GM12875 (cell line): ENCODE results near the gene XKR7.

Experiments used
- H3K4me3 ChIP-seq: one replicate; pipeline ENCODE4 v1.5.1; 2011; ENCODE audit warnings: low read depth, low read length, control low read depth
- TF ChIP-seq, protein P1 (sequence below): IDR thresholded peaks from 2 replicates; pipeline ENCODE4 v1.5.1; 2011; ENCODE audit warnings: low read depth, mild to moderate bottlenecking, control low read depth, inconsistent platforms, low read length, moderate library complexity, borderline replicate concordance; ENCODE audit not compliant: insufficient read depth

XKR7 gene

DNA sequence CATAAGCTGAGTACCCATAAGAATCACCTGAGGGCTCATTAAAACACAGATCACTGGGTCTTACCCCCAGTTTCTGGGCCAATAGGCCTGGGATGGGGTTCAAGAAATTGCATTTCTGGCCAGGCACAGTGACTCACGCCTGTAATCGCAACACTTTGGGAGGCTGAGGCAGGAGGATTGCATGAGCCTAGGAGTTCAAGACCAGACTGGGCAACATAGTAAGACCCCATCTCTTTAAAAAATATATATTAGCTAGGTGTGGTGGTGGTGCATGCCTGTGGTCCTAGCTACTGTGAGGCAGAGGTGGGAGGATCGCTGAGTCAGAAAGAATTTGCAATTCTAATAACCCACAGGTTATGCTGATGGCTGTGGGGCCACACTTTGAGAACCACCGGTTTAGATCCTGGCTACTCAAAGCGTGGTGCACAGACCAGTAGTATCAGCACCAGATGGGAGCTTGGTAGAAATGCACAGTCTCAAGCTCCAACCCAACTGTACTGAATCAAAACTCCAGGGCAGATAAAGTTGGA is 44.3 kb downstream of the XKR7 start:
- no peak overlapping the region for H3K4me3 ChIP-seq
- TF ChIP-seq, protein P1, sequence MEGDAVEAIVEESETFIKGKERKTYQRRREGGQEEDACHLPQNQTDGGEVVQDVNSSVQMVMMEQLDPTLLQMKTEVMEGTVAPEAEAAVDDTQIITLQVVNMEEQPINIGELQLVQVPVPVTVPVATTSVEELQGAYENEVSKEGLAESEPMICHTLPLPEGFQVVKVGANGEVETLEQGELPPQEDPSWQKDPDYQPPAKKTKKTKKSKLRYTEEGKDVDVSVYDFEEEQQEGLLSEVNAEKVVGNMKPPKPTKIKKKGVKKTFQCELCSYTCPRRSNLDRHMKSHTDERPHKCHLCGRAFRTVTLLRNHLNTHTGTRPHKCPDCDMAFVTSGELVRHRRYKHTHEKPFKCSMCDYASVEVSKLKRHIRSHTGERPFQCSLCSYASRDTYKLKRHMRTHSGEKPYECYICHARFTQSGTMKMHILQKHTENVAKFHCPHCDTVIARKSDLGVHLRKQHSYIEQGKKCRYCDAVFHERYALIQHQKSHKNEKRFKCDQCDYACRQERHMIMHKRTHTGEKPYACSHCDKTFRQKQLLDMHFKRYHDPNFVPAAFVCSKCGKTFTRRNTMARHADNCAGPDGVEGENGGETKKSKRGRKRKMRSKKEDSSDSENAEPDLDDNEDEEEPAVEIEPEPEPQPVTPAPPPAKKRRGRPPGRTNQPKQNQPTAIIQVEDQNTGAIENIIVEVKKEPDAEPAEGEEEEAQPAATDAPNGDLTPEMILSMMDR, result no peak

DNA sequence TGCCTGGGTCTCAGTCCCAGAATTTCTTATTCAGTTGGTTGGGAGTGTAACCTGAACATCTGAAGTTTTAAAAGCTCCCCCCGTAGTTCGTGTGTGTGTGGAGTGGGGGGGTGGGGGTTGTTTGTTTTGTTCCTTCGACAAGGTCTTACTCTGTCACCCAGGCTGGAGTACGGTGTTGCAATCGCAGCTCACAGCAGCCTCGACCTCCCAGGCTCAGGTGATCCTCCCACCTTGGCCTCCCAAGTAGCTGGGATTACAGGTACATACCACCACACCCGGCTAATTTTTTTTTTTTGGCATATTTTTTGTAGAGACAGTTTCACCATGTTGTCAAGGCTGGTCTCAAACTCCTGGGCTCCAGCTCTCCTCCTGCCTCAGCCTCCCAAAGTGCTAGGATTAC is 45.4 kb downstream of the XKR7 start:
- TF ChIP-seq, protein P1, result no peak
- H3K4me3 ChIP-seq, result no peak overlapping the region

DNA sequence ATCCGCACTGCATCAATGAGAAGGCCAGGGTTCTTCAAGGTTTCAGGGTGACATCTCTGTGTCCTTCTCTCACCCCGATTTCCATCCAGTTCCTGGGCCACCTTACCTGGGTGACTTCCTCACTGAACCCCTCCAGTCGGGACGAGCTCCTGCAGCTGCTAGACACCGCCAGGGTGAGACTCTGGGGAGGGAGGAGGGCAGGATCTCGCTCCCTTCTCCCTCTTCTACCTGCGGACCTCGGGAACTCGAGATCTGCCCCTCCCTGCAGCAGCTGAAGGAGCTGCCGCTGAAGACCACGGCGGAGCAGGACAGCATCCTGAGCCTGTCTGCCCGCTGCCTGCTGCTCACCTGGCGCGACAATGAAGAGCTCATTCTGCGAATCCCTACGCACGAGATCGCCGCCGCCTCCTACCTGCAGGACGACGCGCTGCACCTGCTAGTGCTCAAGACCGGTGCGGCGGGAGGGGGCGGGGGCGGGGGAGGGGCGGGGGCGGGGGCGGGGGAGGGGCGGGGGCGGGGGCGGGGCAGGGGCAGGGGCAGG is 49.8 kb downstream of the XKR7 start:
- no peak overlapping the region for H3K4me3 ChIP-seq

DNA sequence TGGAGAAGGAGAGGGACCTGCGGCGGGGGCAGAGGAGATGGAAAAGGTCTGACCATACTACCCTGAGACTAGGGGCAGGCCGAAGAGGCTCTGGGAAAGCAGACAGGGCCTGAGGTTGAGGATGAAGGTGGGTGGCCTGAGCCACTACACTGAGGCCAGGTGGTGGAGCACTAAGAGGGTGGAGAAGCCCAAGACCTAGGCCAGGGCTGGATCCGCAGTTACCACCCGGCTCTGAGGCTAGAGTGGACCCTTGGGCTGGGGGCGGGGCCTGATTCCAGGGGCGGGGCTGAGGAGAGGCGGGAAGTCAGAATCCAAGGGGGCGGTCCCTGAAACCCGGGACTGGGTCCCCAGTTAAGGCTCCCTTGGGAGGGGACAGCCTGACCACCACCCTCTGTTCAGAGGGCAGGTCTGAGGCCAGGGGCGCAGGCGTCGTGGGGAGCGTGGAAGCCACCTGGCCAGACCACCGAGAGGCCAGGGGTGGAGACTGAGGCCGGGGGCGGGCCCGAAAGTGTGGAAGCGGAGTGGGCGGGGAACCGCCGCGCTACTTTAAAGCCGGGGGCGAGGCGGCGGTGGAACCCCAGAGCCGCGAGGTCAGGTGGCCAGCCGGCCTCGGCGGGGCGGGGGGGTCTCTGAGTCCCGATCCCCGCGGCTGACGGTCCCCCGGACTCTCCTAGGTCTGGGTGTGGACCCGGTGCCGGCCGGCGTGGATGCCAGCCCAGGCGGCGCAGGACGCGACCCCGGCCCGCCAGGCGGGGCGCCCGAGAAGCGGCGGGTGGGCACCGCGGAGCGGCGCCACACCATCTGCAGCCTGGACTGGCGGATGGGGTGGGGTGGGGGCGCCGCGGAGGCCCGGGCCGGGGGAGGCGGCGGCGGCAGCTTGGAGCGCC is 50.6 kb downstream of the XKR7 start:
- TF ChIP-seq, protein P1, result peak; percentile 33; the same call in 1 of the 2 replicates
- H3K4me3 ChIP-seq, result peak overlapping the region; percentile 29

More for the DNA sequence above, 49.8 kb downstream of the XKR7 start:
- TF ChIP-seq, protein P1, result peak; percentile 41

DNA sequence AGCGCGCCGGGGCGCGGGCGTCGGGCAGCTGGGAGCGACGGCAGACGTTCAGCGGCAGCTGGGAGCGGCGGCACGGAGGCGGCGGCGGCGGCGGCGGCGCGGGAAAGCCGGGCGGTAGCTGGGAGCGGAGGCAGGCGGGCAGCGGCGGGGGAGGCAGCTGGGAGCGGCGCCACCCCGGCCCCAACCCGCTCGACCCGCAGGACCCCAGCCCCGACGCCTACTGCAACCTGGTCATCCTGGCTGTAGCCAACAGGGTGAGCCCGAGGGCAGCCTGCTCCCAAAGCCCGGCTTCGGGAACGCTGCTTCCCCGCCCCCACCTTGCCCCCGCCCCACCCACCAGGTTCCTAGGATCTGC is 51.2 kb downstream of the XKR7 start:
- TF ChIP-seq, protein P1, result no peak
- no peak overlapping the region for H3K4me3 ChIP-seq

DNA sequence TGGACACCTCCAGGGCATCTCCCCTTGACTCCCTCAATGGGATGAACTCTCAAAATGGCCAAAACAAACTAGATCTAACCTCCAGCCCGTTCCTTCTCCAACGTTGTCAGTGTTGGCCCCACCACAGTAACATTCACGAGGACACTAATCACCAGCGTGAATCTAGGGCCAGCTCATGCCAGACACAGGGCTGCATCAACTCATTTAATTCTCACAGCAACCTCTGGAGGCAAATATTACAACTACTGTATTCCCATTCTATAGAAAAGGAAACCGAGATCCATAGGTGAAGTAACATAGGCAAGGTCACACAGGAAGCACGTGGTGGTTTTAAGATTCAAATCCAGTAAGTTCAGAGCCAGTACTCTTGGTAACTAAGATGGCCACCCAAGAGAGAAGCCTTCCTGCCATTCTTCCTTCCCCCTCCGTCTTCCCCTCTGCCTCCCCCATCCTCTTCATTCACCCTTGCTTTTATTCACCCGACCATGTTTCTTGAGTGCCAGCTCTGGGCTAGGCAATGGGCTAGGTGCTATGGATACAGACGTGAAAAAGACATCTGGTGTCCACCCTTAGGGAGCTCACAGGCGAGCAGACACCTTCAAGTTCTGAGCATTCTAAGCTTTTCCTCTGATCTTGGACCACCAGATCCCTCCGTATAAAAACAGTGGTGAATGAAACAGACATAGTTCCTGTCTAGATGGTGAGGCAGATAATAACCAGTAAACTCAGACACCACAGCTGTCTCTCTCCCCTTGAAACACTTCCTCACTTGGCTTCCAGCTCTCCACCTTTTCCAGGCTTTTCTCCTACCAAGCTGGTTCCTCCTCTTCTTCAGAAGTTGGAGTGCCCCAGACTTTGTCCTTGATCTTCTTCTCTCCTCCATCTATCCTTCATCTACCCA is 51.9 kb downstream of the XKR7 start:
- H3K4me3 ChIP-seq, result no peak overlapping the region
- TF ChIP-seq, protein P1, result no peak
